Measurements from ENCODE around the gene ME2.
"Not testable (repeated sequence)": the region's sequence is repeated elsewhere in the genome, so short reads cannot be mapped to it uniquely, and the experiment has no call there.

The ME2 gene

DNA sequence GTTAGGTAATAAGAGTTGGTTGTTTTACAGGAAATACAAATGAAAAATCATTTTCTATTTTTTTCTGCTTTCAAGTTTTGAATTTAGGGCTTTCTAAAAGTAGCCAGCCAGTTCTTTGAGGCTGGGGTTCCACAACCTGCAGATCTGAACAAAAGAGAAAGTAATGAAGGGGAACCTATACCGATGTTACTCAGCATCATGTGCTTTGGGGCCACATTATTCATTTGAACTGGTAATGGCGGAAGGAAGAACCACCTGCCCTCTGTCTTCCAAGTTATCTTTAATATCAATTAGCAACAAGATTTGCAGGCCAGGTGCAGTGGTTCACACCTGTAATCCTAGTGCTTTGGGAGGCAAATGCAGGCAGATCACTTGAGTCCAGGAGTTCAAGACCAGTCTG is 46.2 kb upstream of the ME2 start:
- H3K4me1 ChIP-seq (ENCODE audit: insufficient read depth, low read length, poor library complexity, severe bottlenecking): no peaks in the 10 kb centered on the region
- TF ChIP-seq EZH2phosphoT487 (IDR thresholded peaks at IDR 0.05; ENCODE audit: borderline replicate concordance): no peak
- TF ChIP-seq, protein P1, sequence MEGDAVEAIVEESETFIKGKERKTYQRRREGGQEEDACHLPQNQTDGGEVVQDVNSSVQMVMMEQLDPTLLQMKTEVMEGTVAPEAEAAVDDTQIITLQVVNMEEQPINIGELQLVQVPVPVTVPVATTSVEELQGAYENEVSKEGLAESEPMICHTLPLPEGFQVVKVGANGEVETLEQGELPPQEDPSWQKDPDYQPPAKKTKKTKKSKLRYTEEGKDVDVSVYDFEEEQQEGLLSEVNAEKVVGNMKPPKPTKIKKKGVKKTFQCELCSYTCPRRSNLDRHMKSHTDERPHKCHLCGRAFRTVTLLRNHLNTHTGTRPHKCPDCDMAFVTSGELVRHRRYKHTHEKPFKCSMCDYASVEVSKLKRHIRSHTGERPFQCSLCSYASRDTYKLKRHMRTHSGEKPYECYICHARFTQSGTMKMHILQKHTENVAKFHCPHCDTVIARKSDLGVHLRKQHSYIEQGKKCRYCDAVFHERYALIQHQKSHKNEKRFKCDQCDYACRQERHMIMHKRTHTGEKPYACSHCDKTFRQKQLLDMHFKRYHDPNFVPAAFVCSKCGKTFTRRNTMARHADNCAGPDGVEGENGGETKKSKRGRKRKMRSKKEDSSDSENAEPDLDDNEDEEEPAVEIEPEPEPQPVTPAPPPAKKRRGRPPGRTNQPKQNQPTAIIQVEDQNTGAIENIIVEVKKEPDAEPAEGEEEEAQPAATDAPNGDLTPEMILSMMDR (conservative IDR thresholded peaks at IDR 0.05; ENCODE audit: low read length): no peak
- H3K4me2 ChIP-seq (ENCODE audit: low read depth, low read length, poor library complexity, severe bottlenecking): no peak overlapping the region
- no peaks in the 10 kb centered on the region for H3K36me3 ChIP-seq (ENCODE audit: insufficient read depth, low read length)
- no peaks in the 10 kb centered on the region for H3K79me2 ChIP-seq (ENCODE audit: insufficient read depth, low read length)
- H4K20me1 ChIP-seq (ENCODE audit: insufficient read depth, low read length, poor library complexity, severe bottlenecking): no peaks in the 10 kb centered on the region
- H3K9ac ChIP-seq (ENCODE audit: low read depth, low read length, poor library complexity, severe bottlenecking): no peak overlapping the region
- H3K4me3 ChIP-seq (ENCODE audit: low read length, poor library complexity, severe bottlenecking): no peak overlapping the region
- no peaks in the 10 kb centered on the region for H3K9me2 ChIP-seq (replicated peaks; ENCODE audit: low read depth, low read length)
- H3K27me3 ChIP-seq (ENCODE audit: insufficient read depth, low read length, poor library complexity, severe bottlenecking): no peaks in the 10 kb centered on the region
- H3F3A ChIP-seq (ENCODE audit: low read depth): no peaks in the 10 kb centered on the region
- H3K9me3 ChIP-seq (ENCODE audit: insufficient read depth, low read depth, low read length): no peaks in the 10 kb centered on the region
- H2AFZ ChIP-seq (ENCODE audit: low read length): no peak overlapping the region

DNA sequence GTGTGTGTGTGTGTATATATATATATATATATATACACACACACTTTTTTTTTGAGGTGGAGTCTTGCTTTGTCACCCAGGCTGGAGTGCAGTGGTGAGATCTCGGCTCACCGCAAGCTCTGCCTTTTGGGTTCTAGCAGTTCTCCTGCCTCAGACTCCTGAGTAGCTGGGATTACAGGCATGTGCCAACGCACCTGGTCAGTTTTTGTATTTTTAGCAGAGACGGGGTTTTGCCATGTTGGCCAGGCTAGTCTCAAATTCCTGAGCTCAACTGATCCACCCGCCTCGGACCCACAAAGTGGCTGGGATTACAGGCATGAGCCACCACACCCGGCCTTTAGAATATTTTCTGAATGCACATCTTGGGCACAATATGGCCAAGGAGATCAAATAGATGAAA is 45.4 kb upstream of the ME2 start:
- H3K9ac ChIP-seq (ENCODE audit: low read depth, low read length, poor library complexity, severe bottlenecking); H3K36me3 ChIP-seq (ENCODE audit: insufficient read depth, low read length); H3K9me3 ChIP-seq (ENCODE audit: insufficient read depth, low read depth, low read length); H3K79me2 ChIP-seq (ENCODE audit: insufficient read depth, low read length); H2AFZ ChIP-seq (ENCODE audit: low read length); H3K9me2 ChIP-seq (replicated peaks; ENCODE audit: low read depth, low read length); H3K4me1 ChIP-seq (ENCODE audit: insufficient read depth, low read length, poor library complexity, severe bottlenecking); H3K27me3 ChIP-seq (ENCODE audit: insufficient read depth, low read length, poor library complexity, severe bottlenecking); H4K20me1 ChIP-seq (ENCODE audit: insufficient read depth, low read length, poor library complexity, severe bottlenecking); H3K4me2 ChIP-seq (ENCODE audit: low read depth, low read length, poor library complexity, severe bottlenecking); H3F3A ChIP-seq (ENCODE audit: low read depth); H3K4me3 ChIP-seq (ENCODE audit: low read length, poor library complexity, severe bottlenecking): not testable (repeated sequence)

DNA sequence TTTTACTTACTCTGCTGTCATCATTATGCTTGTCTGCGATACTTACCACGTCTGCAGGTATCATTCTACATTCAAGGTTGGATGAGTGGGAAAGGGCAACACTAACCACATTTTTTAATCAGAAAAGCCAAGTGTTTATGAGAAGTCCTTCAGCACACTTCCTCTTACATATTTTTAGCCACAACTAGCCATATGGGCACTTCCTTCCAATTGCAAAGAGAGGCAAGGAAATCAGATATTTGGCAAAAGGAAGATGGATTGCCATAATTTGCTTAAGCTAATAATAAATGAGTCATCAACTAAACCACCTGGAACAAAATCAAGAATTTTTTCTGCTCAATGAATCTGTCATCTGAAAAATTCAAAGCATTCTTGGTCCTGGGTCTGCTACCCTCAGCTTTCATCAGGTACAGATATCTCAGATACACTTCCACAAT is 42.4 kb upstream of the ME2 start:
- TF ChIP-seq, protein P1 (conservative IDR thresholded peaks at IDR 0.05; ENCODE audit: low read length): no peak
- TF ChIP-seq EZH2phosphoT487 (IDR thresholded peaks at IDR 0.05; ENCODE audit: borderline replicate concordance): no peak
- no peaks in the 10 kb centered on the region for H4K20me1 ChIP-seq (ENCODE audit: insufficient read depth, low read length, poor library complexity, severe bottlenecking)
- no peak overlapping the region for H3K9ac ChIP-seq (ENCODE audit: low read depth, low read length, poor library complexity, severe bottlenecking)
- H3K9me3 ChIP-seq (ENCODE audit: insufficient read depth, low read depth, low read length): no peaks in the 10 kb centered on the region
- no peak overlapping the region for H3K4me3 ChIP-seq (ENCODE audit: low read length, poor library complexity, severe bottlenecking)
- no peaks in the 10 kb centered on the region for H3K4me1 ChIP-seq (ENCODE audit: insufficient read depth, low read length, poor library complexity, severe bottlenecking)
- no peak overlapping the region for H3K4me2 ChIP-seq (ENCODE audit: low read depth, low read length, poor library complexity, severe bottlenecking)
- H3K36me3 ChIP-seq (ENCODE audit: insufficient read depth, low read length): no peaks in the 10 kb centered on the region
- no peaks in the 10 kb centered on the region for H3K9me2 ChIP-seq (replicated peaks; ENCODE audit: low read depth, low read length)
- no peaks in the 10 kb centered on the region for H3K27me3 ChIP-seq (ENCODE audit: insufficient read depth, low read length, poor library complexity, severe bottlenecking)
- no peak overlapping the region for H2AFZ ChIP-seq (ENCODE audit: low read length)
- H3K79me2 ChIP-seq (ENCODE audit: insufficient read depth, low read length): no peaks in the 10 kb centered on the region
- no peaks in the 10 kb centered on the region for H3F3A ChIP-seq (ENCODE audit: low read depth)

- Histone ChIP-seq H3K9me2 (replicated peaks; ENCODE audit: low read depth, low read length) (no peaks in the 10 kb centered on the region), H3K9me3 (ENCODE audit: insufficient read depth, low read depth, low read length) (no peaks in the 10 kb centered on the region), H3F3A (ENCODE audit: low read depth) (no peaks in the 10 kb centered on the region), H3K27me3 (ENCODE audit: insufficient read depth, low read length, poor library complexity, severe bottlenecking) (no peaks in the 10 kb centered on the region), H3K4me1 (ENCODE audit: insufficient read depth, low read length, poor library complexity, severe bottlenecking) (no peaks in the 10 kb centered on the region), H3K36me3 (ENCODE audit: insufficient read depth, low read length) (no peaks in the 10 kb centered on the region), H3K4me2 (ENCODE audit: low read depth, low read length, poor library complexity, severe bottlenecking) (no peak overlapping the region), H4K20me1 (ENCODE audit: insufficient read depth, low read length, poor library complexity, severe bottlenecking) (no peaks in the 10 kb centered on the region), H2AFZ (ENCODE audit: low read length) (no peak overlapping the region), H3K4me3 (ENCODE audit: low read length, poor library complexity, severe bottlenecking) (no peak overlapping the region), H3K79me2 (ENCODE audit: insufficient read depth, low read length) (no peaks in the 10 kb centered on the region), H3K9ac (ENCODE audit: low read depth, low read length, poor library complexity, severe bottlenecking) (no peak overlapping the region)
- no peak for TF ChIP-seq EZH2phosphoT487 (IDR thresholded peaks at IDR 0.05; ENCODE audit: borderline replicate concordance)
- TF ChIP-seq, protein P1 (conservative IDR thresholded peaks at IDR 0.05; ENCODE audit: low read length): no peak
These were observed 39.6 kb upstream of the ME2 start for GRCh38 chr18:50839341-50839740.

Data from Loucy (cell line).